GM12878 (cell line): ENCODE results near the gene KERA. TPM values are rescaled to one million over a fixed set of nuclear protein-coding genes. Genes with fewer than 3 reads are reported as not detected.

Experiments
- ATAC-seq: fragments of 200-7000 bp; cut with Tn5 transposase; 3 replicates; pipeline ENCODE4 v1.9.1; 2020; ENCODE audit warnings: mild to moderate bottlenecking, moderate library complexity
- BruUV-seq: library from RNA; stranded (reverse); fragments of 400-500 nt; replicated peaks from 2 replicates; lab custom pipeline; 2021; lab: Mats Ljungman, UMichigan
- CTCF ChIA-PET: fragments of 300-600 bp; sonication (Branson Sonifier 250); formaldehyde crosslinking; extraction: SDS; loops from one replicate; lab custom pipeline; 2021; ENCODE audit warnings: inconsistent platforms; lab: Yijun Ruan, JAX
- POLR2A ChIA-PET: fragments of 350-600 bp; formaldehyde crosslinking; extraction: SDS; loops from one replicate; lab custom pipeline; 2021; ENCODE audit warnings: inconsistent platforms; lab: Charles Lee
- RAD21 ChIA-PET: fragments of 300-600 bp; sonication (Branson Sonifier 250); formaldehyde crosslinking; loops from one replicate; lab custom pipeline; 2023; ENCODE audit warnings: antibody characterized with exemption; ENCODE audit not compliant: unreplicated experiment; lab: Charles Lee
- SMC1A ChIA-PET: fragments of 300-600 bp; sonication (Branson Sonifier 250); formaldehyde crosslinking; loops from one replicate; lab custom pipeline; 2023; ENCODE audit not compliant: unreplicated experiment, uncharacterized antibody; lab: Charles Lee
- DNase-seq: peaks from one replicate; pipeline ENCODE4 v3.0.0-alpha.2; 2011; ENCODE audit warnings: low read depth, low spot score
- FAIRE-seq: peaks from 3 replicates; lab custom pipeline; 2011; peaks lifted over from hg19 to GRCh38; lab: Jason Lieb, UNC
- H2AFZ ChIP-seq: 2 replicates; pipeline ENCODE4 v1.6.0; 2011; ENCODE audit warnings: low read depth, low read length, control low read depth; ENCODE audit not compliant: control insufficient read depth
- H3K27ac ChIP-seq: 2 replicates; pipeline ENCODE4 v1.5.1; 2011; ENCODE audit warnings: control low read depth; ENCODE audit not compliant: control insufficient read depth, insufficient read depth
- H3K27me3 ChIP-seq, 2 experiments: replicated peaks in 1 of 2; 2 replicates each; pipeline versions ENCODE4 v1.6.0 to v1.6.1; 2011; ENCODE audit warnings: low read length in 1 of 2; ENCODE audit not compliant: control insufficient read depth in 2 of 2, insufficient read depth in 2 of 2
- H3K36me3 ChIP-seq, 2 experiments: 2 replicates each; pipeline ENCODE4 v1.5.1; 2011; ENCODE audit warnings: low read length in 1 of 2; ENCODE audit not compliant: control insufficient read depth in 2 of 2, insufficient read depth in 2 of 2
- H3K4me1 ChIP-seq: 2 replicates; pipeline ENCODE4 v1.6.1; 2011; ENCODE audit warnings: mild to moderate bottlenecking, low read length, moderate library complexity, mixed read lengths; ENCODE audit not compliant: control insufficient read depth, insufficient read depth
- H3K4me2 ChIP-seq: 2 replicates; pipeline ENCODE4 v1.6.0; 2011; ENCODE audit warnings: control low read depth; ENCODE audit not compliant: control insufficient read depth, insufficient read depth
- H3K4me3 ChIP-seq: fragments of 200-600 bp; sonication (generic); 2 replicates; pipeline ENCODE4 v1.5.1; 2016
- H3K79me2 ChIP-seq: 2 replicates; pipeline ENCODE4 v1.6.0; 2011; ENCODE audit warnings: low read length; ENCODE audit not compliant: control insufficient read depth, insufficient read depth
- H3K9ac ChIP-seq: 2 replicates; pipeline ENCODE4 v1.8.0; 2011; ENCODE audit warnings: low read length, control low read depth, mixed read lengths; ENCODE audit not compliant: control insufficient read depth, insufficient read depth
- H3K9me3 ChIP-seq: replicated peaks from 3 replicates; pipeline ENCODE4 v1.5.1; 2011; ENCODE audit warnings: mild to moderate bottlenecking, low read length; ENCODE audit not compliant: control insufficient read depth, insufficient read depth
- H4K20me1 ChIP-seq: 2 replicates; pipeline ENCODE4 v1.6.0; 2011; ENCODE audit not compliant: control insufficient read depth, insufficient read depth
- E2F4 ChIP-seq: IDR thresholded peaks from 2 replicates; pipeline ENCODE4 v1.6.1; 2012; ENCODE audit warnings: low read depth, low read length, improper control_type of control experiment
- EGR1 ChIP-seq, 2 experiments: IDR thresholded peaks; 1 replicate in 1 of 2; 2 replicates in 1 of 2; pipeline ENCODE4 v1.6.1; 2011 to 2012; ENCODE audit warnings: low read depth in 2 of 2, low read length in 2 of 2, borderline replicate concordance in 1 of 2, mild to moderate bottlenecking in 1 of 2, moderate library complexity in 1 of 2
- KAT2A ChIP-seq: conservative IDR thresholded peaks from 2 replicates; pipeline ENCODE4 v1.6.1; 2011; ENCODE audit warnings: low read depth, low read length; ENCODE audit not compliant: control insufficient read depth
- MEF2A ChIP-seq: IDR thresholded peaks from 2 replicates; pipeline ENCODE4 v1.6.1; 2011; ENCODE audit warnings: low read depth, mild to moderate bottlenecking, low read length, moderate library complexity; ENCODE audit not compliant: insufficient read depth
- NR2C1 ChIP-seq: fragments of 450-650 bp; IDR thresholded peaks from 2 replicates; pipeline ENCODE4 v1.6.1; 2017; ENCODE audit warnings: antibody characterized with exemption, mild to moderate bottlenecking, moderate library complexity
- RUNX3 ChIP-seq: IDR thresholded peaks from 2 replicates; pipeline ENCODE4 v1.6.1; 2012; ENCODE audit warnings: low read length, inconsistent platforms
- SIX5 ChIP-seq: IDR thresholded peaks from 2 replicates; pipeline ENCODE4 v1.6.1; 2011; ENCODE audit warnings: mild to moderate bottlenecking, low read depth, low read length, moderate library complexity; ENCODE audit not compliant: severe bottlenecking
- SMAD1 ChIP-seq: fragments of 450-650 bp; IDR thresholded peaks from 2 replicates; pipeline ENCODE4 v1.6.1; 2018; ENCODE audit warnings: mild to moderate bottlenecking, low read depth; ENCODE audit not compliant: partially characterized antibody
- SREBF2 ChIP-seq: IDR thresholded peaks from 2 replicates; pipeline ENCODE4 v1.6.1; 2012; ENCODE audit warnings: mild to moderate bottlenecking, low read length
- TBL1XR1 ChIP-seq: IDR thresholded peaks from 2 replicates; pipeline ENCODE4 v1.6.1; 2012; ENCODE audit warnings: low read depth, low read length, improper control_type of control experiment
- ZZZ3 ChIP-seq: IDR thresholded peaks from 2 replicates; pipeline ENCODE4 v1.6.1; 2011; ENCODE audit warnings: low read depth; ENCODE audit not compliant: control insufficient read depth, insufficient read length
- in situ Hi-C: fragments of 300-500 bp; cut with MboI; formaldehyde crosslinking; loops from 9 replicates; pipeline ENCODE4 v1.14.3; 2018; ENCODE audit warnings: mixed read lengths
- intact Hi-C: fragments of 100-400 bp; cut with micrococcal nuclease; formaldehyde crosslinking; loops from one replicate; pipeline ENCODE4 v1.14.2; 2022; ENCODE audit not compliant: unreplicated experiment
- polyA plus RNA-seq, 11 experiments: library from polyadenylated mRNA; depleted of rRNA in 4 of 11; unstranded in 6 of 11; stranded (reverse) in 5 of 11; fragments of >200 nt; fragmentation: Nextera tagmentation in 4 of 11; fragmentation: Illumina TruSeq in 1 of 11; extraction: Ambion mirVana in 4 of 11; extraction: Trizol in 1 of 11; gene quantifications; 1 replicate in 1 of 11; 2 replicates in 10 of 11; pipeline versions ENCODE4 v1.2.1 to v1.2.3, GENCODE V29; 2011 to 2016; ENCODE audit warnings: inconsistent platforms in 2 of 11, missing spikeins in 2 of 11, low read depth in 1 of 11
- total RNA-seq, 4 experiments: library from RNA; depleted of rRNA in 3 of 4; stranded (reverse); fragments of >200 nt in 3 of 4; fragmentation: Illumina TruSeq in 1 of 4; extraction: Trizol in 1 of 4; gene quantifications; 2 replicates each; pipeline versions ENCODE4 v1.2.1 to v1.2.3, GENCODE V29; 2013 to 2021
- TF ChIP-seq, protein P1 (sequence below): fragments of 450-650 bp; conservative IDR thresholded peaks from 2 replicates; pipeline ENCODE4 v1.6.1; 2017; ENCODE audit warnings: mild to moderate bottlenecking, moderate library complexity
- TF ChIP-seq, protein P2 (sequence below): fragments of 450-650 bp; formaldehyde crosslinking; IDR thresholded peaks from 2 replicates; pipeline ENCODE4 v1.5.0; 2022; ENCODE audit warnings: mild to moderate bottlenecking, missing genetic modification characterization

Gene KERA
- total and polyA plus RNA-seq, 10 of the 15 experiments (the other 5 are each of a cell fraction or from before 2014, with no cell fraction given) = not detected

GRCh38 chr12:91053951-91054715 lies 3.7 kb downstream of the KERA start (continued):
- TF ChIP-seq NR2C1 (no peak), RUNX3 (no peak), MEF2A (no peak), EGR1 (IDR thresholded peaks at IDR 0.05; ENCODE audit: borderline replicate concordance in 1 of 2, low read depth in 2 of 2, low read length in 2 of 2) (no peak), E2F4 (no peak), SREBF2 (no peak)
- TF ChIP-seq, protein P1, sequence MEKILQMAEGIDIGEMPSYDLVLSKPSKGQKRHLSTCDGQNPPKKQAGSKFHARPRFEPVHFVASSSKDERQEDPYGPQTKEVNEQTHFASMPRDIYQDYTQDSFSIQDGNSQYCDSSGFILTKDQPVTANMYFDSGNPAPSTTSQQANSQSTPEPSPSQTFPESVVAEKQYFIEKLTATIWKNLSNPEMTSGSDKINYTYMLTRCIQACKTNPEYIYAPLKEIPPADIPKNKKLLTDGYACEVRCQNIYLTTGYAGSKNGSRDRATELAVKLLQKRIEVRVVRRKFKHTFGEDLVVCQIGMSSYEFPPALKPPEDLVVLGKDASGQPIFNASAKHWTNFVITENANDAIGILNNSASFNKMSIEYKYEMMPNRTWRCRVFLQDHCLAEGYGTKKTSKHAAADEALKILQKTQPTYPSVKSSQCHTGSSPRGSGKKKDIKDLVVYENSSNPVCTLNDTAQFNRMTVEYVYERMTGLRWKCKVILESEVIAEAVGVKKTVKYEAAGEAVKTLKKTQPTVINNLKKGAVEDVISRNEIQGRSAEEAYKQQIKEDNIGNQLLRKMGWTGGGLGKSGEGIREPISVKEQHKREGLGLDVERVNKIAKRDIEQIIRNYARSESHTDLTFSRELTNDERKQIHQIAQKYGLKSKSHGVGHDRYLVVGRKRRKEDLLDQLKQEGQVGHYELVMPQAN = no peak

DNA sequence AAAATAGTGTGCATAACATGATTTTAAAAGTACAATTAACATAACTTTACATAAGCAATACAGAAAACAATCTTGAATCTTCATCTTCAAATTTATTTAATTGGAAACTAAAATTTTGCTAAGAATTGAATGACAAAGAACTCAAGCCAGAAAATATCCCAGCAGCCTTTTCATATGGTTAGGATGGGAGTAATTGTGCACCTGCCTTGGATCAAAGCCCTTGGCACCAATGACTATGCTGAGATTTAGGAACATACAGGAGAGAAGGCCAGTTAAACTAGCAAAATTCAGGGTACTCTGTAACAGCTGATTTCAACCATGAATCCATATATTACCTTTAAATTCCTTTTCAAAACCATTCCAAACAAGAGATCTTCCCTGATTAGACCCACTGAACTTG lies 5.8 kb downstream of the KERA start:
- Histone ChIP-seq H3K9me3 (no peaks in the 10 kb centered on the region), H4K20me1 (no peaks in the 10 kb centered on the region), H3K79me2 (no peaks in the 10 kb centered on the region), H3K36me3 (no peaks in the 10 kb centered on the region), H3K27me3 (no peaks in the 10 kb centered on the region; a peak in 1 of 4 replicates), H2AFZ (no peak overlapping the region), H3K4me2 (no peak overlapping the region), H3K4me1 (no peaks in the 10 kb centered on the region), H3K4me3 (no peak overlapping the region), H3K9ac (no peak overlapping the region), H3K27ac (no peak overlapping the region)
- CTCF ChIA-PET = no interaction called here
- TF ChIP-seq, protein P2, sequence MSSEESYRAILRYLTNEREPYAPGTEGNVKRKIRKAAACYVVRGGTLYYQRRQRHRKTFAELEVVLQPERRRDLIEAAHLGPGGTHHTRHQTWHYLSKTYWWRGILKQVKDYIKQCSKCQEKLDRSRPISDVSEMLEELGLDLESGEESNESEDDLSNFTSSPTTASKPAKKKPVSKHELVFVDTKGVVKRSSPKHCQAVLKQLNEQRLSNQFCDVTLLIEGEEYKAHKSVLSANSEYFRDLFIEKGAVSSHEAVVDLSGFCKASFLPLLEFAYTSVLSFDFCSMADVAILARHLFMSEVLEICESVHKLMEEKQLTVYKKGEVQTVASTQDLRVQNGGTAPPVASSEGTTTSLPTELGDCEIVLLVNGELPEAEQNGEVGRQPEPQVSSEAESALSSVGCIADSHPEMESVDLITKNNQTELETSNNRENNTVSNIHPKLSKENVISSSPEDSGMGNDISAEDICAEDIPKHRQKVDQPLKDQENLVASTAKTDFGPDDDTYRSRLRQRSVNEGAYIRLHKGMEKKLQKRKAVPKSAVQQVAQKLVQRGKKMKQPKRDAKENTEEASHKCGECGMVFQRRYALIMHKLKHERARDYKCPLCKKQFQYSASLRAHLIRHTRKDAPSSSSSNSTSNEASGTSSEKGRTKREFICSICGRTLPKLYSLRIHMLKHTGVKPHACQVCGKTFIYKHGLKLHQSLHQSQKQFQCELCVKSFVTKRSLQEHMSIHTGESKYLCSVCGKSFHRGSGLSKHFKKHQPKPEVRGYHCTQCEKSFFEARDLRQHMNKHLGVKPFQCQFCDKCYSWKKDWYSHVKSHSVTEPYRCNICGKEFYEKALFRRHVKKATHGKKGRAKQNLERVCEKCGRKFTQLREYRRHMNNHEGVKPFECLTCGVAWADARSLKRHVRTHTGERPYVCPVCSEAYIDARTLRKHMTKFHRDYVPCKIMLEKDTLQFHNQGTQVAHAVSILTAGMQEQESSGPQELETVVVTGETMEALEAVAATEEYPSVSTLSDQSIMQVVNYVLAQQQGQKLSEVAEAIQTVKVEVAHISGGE (CRISPR knock-in tag) = no peak
- TF ChIP-seq SMAD1 (no peak), SIX5 (no peak), TBL1XR1 (no peak), ZZZ3 (no peak), MEF2A (no peak), KAT2A (no peak)
- in situ Hi-C loops (no loop called here), intact Hi-C loops (no loop called here)
- no TSS peak for BruUV-seq
- SMC1A ChIA-PET = no interaction called here
- no peak for DNase-seq
- no peak for ATAC-seq
- FAIRE-seq = no peak
- RAD21 ChIA-PET = no interaction called here
- POLR2A ChIA-PET = no interaction called here
